NT2/D1 (cell line): Measurements from ENCODE around the gene PPP1R13L.

Experiments used
- SUZ12 ChIP-seq: IDR thresholded peaks from 2 replicates; pipeline ENCODE4 v1.6.1; 2011; ENCODE audit not compliant: insufficient read length, insufficient read depth; ENCODE audit errors: extremely low read depth
- YY1 ChIP-seq: IDR thresholded peaks from 2 replicates; pipeline ENCODE4 v1.6.1; 2011; ENCODE audit not compliant: insufficient read length, insufficient read depth
- ZNF274 ChIP-seq: IDR thresholded peaks from 2 replicates; pipeline ENCODE4 v1.6.1; 2011; ENCODE audit warnings: mild to moderate bottlenecking, low read depth, low read length

- TF ChIP-seq ZNF274 (no peak), SUZ12 (no peak), YY1 (no peak)
Measured at GRCh38 chr19:45440873-45441654, 36.2 kb upstream of the PPP1R13L start.
